Endometrial microvascular endothelial cells (primary cell): Measurements from ENCODE around the gene DCD. TPM values are rescaled to one million over a fixed set of nuclear protein-coding genes. Genes with fewer than 3 reads are reported as not detected.
"Not testable (repeated sequence)": the region's sequence is repeated elsewhere in the genome, so short reads cannot be mapped to it uniquely, and the experiment has no call there.

Experiments
- in situ Hi-C: cut with HindIII; loops from 2 replicates; pipeline ENCODE4 v1.10.0; 2017; ENCODE audit warnings: low sequenced_read_pairs, low pct_unique_long_range_greater_than_20kb; ENCODE audit errors: inconsistent ontology term
- total RNA-seq: library from RNA; depleted of rRNA; stranded (reverse); fragments of >200 nt; gene quantifications from one replicate; pipeline ENCODE4 v1.2.3, GENCODE V29; 2015; ENCODE audit errors: inconsistent ontology term

Gene DCD
- total RNA-seq, 1 donor from 2014 or later: not detected

GRCh38 chr12:54658306-54659264 is 10.4 kb upstream of the DCD start:
- in situ Hi-C loops: no loop called here

- in situ Hi-C loops: no loop called here
Observed at GRCh38 chr12:54657105-54657607, 9.0 kb upstream of the DCD start.

DNA sequence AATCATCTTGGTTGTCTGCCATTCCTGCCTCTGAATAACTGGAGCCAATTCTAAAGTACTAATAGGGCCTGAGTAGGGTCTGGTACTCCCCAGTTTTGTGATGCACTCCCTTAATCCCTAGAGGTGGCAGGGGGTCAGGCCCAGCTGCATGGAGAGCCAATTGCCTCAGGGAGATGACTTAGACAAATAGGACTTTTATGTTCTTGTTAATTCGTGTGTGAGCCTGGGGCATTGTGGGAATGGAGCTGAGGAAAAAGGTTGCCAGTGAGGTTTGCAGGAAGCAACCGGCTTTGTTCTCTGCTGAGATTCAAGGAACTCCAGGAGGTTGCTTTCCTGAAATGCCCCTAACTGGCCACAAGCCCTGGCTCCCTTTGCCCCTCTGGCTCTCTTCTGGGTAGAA is 6.8 kb upstream of the DCD start:
- in situ Hi-C loops: no loop called here

- in situ Hi-C loops: no loop called here
Observed at GRCh38 chr12:54653025-54653424, 4.9 kb upstream of the DCD start.

DNA sequence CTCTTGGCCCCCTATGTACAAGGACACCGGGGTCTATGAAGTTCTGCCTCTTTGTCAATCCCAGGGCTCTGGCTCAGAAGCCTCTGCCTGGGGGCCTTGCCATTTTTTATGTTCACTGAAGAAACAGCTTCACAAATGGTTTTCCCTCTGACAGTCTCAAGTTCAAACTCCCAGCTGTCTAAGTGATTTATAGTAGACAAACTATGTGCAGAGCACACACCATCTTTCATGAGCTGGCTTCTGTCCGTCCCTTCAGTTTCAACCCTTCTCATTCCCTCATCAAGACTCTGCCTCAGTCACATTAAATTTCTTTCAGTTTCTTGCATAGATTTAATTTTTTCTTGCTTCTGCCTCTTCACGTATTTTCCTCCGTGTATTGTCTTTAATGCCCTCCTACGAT is 2.7 kb upstream of the DCD start:
- in situ Hi-C loops: no loop called here

- in situ Hi-C loops: no loop called here
Observed at GRCh38 chr12:54650409-54650808, 2.2 kb upstream of the DCD start.

DNA sequence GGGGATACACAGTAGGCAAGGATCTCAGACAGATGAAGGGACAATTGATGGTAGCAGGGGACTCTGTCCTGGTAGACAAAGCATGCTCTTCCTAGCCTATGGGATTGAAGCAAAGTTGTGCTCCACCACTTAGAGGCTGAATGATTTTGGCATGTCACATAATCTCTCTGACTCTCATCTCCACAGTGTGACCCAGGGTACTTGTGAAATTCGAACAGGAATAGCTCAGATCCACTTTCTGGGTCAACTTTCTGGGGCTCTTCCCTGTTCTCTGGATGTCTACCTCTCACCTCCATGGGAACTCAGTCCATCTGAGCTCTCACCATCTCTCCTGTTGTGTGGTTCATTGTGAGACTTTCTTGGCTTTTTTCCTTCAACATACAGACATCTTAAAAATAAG is 1.7 kb upstream of the DCD start:
- in situ Hi-C loops: no loop called here

- in situ Hi-C loops: no loop called here
Observed at GRCh38 chr12:54641554-54641953, 6.6 kb downstream of the DCD start.

GRCh38 chr12:54641089-54641488 is 7.1 kb downstream of the DCD start:
- in situ Hi-C loops: no loop called here

DNA sequence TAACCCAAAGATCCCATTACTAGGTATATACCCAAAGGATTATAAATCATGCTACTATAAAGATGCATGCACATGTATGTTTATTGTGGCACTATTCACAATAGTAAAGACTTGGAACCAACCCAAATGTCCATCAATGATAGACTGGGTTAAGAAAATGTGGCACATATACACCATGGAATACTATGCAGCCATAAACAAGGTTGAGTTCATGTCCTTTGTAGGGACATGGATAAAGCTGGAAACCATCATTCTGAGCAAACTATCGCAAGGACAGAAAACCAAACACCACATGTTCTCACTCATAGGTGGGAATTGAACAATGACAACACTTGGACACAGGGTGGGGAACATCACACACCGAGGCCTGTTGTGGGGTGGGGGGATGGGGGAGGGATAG is 9.1 kb downstream of the DCD start:
- in situ Hi-C loops: not testable (repeated sequence)

- in situ Hi-C loops: no loop called here
Observed at GRCh38 chr12:54634795-54635194, 13.4 kb downstream of the DCD start, which contains the start of gene LACRT. Gene LACRT (minus strand): TSS chr12:54634895. CDS start chr12:54634841, 54 bp downstream.

DNA sequence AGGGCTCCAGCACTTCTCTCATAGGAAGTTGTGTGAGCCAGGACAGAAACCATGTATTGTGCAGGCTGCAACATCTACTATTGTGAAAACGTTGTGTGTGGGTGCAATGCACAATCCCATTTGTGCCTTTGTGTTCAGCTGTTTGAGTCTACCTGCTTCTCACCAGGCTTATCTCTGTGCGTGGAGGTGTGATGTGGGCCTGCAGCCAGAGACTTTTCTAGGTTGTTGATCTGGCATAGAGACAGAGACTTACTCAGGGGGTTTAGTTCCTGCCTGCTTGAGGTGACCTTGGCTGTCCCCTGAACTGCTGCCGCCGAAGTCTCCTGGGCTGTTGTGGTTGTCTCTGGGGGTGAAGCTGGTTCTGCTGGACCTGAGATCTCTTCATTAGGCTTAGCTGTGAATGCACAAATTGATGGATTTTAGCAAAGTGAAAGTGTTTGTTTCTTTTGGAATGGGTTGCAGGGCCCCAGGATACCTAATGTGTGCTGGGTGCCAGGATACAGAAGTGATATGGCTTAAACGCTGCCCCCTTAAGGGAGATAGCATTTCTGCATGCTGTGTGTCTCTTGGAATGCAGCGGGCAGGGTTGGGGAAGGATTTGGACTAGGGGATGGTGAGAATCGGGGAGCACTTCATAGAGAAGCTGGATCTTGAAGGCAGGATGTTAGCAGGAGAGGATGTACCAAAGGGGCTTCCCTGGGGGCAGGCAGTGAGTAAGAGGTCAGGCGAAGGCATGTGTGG is 16.0 kb downstream of the DCD start:
- in situ Hi-C loops: no loop called here

DNA sequence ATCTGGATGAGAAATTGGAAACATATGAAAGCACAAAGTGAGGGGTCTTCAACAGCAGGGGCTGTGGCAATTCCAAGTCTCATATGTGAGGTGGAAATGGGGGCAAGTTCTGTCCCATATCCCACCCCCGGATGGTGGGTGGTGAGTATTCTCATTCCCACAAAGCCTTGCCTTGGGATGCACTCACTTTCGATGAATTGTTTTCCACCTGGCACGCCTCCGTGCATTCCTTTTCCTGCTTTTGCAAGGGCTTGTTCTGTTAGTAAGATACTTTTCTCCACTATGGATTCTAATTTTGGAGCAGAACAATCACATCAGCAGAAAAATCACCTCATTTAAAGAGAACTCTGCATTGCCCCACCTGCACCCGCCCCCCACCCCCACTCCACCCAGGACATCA is 16.6 kb downstream of the DCD start:
- in situ Hi-C loops: no loop called here

DNA sequence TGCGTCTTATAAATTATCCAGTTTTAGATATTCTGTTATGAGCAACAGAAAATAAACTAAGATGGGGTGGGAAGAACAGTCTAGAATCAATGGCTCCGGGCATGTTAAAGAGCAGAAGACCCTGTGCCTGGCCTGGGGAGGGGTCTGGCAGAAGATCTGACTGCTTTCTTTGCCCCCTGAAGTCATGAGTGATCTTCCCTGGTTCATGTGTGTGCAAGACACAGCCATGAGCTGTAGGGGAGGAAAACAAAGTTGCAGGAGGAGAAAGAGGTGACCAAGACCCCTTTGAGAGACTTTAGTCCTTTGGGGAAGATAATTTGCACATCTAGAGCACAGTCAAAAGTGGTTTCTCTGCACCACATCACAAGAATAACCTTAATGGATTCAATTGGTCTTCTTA is 18.2 kb downstream of the DCD start:
- in situ Hi-C loops: no loop called here

DNA sequence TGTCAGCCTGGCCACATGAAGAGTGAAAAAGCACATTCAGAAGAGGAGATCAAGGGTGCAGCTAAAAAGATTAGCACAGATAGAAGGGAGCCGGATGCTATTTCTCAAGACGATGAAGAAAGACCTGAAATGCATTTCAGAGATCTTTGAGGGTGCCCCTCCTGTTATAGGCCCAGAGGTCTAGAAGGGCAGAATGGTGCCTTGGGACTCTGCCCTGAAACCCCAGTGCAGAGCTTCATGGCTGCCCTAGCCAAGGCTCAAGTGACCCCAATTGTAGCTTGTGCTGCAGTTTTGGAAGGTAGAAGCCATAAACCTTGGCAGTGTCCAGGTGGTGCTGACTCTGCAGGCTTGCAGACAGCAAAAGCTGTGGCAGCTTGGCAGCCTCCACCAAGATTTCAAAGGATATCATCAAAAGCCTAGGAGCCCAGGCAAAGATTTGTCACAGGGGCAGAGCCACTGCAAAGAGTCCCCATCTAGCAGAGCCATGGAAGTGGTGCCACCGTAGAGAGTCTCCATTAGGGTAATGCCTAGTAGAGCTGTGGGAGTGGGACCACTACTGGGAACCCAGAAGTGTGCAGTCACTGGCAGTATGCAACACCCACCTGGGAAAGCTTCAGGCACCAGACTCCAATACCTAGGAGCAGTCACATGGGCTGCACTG is 19.8 kb downstream of the DCD start:
- in situ Hi-C loops: no loop called here

DNA sequence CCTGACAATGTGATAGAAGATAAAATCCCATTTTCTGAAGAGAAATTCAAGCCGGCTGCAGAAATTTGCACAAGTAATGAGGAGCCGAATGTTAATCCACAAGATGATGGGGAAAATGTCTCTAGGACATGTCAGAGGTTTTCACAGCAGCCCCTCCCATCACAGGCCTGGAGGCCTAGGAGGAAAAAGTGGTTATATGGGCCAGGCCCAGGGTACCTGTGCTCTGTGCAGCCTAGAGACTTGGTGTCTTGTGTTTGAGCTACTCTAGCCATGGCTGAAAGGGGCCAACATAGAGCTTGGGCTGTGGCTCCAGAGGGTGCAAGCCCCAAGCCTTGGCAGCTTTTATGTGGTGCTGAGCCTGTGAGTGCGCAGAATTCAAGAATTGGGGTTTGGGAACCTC is 20.9 kb downstream of the DCD start:
- in situ Hi-C loops: no loop called here

DNA sequence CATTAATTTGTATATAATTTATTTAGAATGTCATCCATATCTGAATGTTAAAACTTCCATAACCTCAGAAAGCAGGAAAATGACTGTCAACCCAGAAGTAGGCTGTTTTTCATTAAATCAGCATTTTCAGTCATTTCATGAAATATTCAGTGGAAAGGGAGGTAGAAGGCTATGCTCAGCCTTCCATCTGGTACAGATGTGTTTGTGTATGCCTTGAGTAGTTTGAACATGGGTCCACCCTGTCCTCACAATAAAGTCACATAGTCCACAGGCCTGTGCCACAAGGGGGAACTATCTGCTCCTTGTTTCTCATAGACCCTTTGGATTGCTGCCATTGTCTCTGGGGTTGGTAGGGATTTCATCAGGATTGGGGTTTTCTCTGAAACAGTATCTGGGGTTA is 22.6 kb downstream of the DCD start:
- in situ Hi-C loops: no loop called here

GRCh38 chr12:54624315-54625279 is 23.6 kb downstream of the DCD start:
- in situ Hi-C loops: no loop called here
